H9 (cell line): ENCODE data around the gene GDAP1L1. TPM values are rescaled to one million over a fixed set of nuclear protein-coding genes. Genes with fewer than 3 reads are reported as not detected.
"Not testable (repeated sequence)": the region's sequence is repeated elsewhere in the genome, so short reads cannot be mapped to it uniquely, and the experiment has no call there.

ENCODE experiments used
- DNase-seq: peaks from one replicate; pipeline ENCODE4 v3.0.0-alpha.2; 2017
- H2AFZ ChIP-seq: one replicate; pipeline ENCODE4 v1.6.1; 2013; ENCODE audit warnings: mild to moderate bottlenecking, low read length, control low read depth, moderate library complexity
- H2AK5ac ChIP-seq: 2 replicates; pipeline ENCODE4 v1.6.1; 2013; ENCODE audit warnings: low read length, control low read depth, mixed read lengths; ENCODE audit not compliant: insufficient read length
- H2BK120ac ChIP-seq: one replicate; pipeline ENCODE4 v1.6.1; 2013; ENCODE audit warnings: low read depth, mild to moderate bottlenecking, low read length, control low read depth, inconsistent platforms; ENCODE audit not compliant: poor library complexity, severe bottlenecking
- H2BK12ac ChIP-seq: 2 replicates; pipeline ENCODE4 v1.6.1; 2013; ENCODE audit warnings: low read length, control low read depth, mixed read lengths, low read depth; ENCODE audit not compliant: insufficient read length
- H2BK15ac ChIP-seq: 2 replicates; pipeline ENCODE4 v1.6.1; 2013; ENCODE audit warnings: low read depth, low read length, control low read depth
- H2BK20ac ChIP-seq: one replicate; pipeline ENCODE4 v1.6.1; 2013; ENCODE audit warnings: low read depth, mild to moderate bottlenecking, low read length, control low read depth, inconsistent platforms; ENCODE audit not compliant: poor library complexity, severe bottlenecking
- H2BK5ac ChIP-seq: 2 replicates; pipeline ENCODE4 v1.6.1; 2013; ENCODE audit warnings: low read length, control low read depth, mixed read lengths; ENCODE audit not compliant: insufficient read length
- H3K14ac ChIP-seq: 2 replicates; pipeline ENCODE4 v1.6.1; 2013; ENCODE audit warnings: low read length, control low read depth; ENCODE audit not compliant: insufficient read depth
- H3K18ac ChIP-seq: 2 replicates; pipeline ENCODE4 v1.6.1; 2013; ENCODE audit warnings: low read depth, mild to moderate bottlenecking, mixed read lengths, low read length, control low read depth; ENCODE audit not compliant: insufficient read length
- H3K23ac ChIP-seq: 2 replicates; pipeline ENCODE4 v1.6.1; 2013; ENCODE audit warnings: low read length, control low read depth, mixed read lengths, low read depth; ENCODE audit not compliant: insufficient read length
- H3K23me2 ChIP-seq: 2 replicates; pipeline ENCODE4 v1.6.1; 2013; ENCODE audit warnings: low read depth, mild to moderate bottlenecking, mixed read lengths, low read length, control low read depth; ENCODE audit not compliant: insufficient read length, poor library complexity, severe bottlenecking
- H3K27ac ChIP-seq: 2 replicates; pipeline ENCODE4 v1.5.1; 2013; ENCODE audit warnings: low read length, control low read depth, mixed read lengths, low read depth; ENCODE audit not compliant: insufficient read length
- H3K27me3 ChIP-seq: 2 replicates; pipeline ENCODE4 v1.6.1; 2013; ENCODE audit warnings: low read length, control low read depth, inconsistent platforms; ENCODE audit not compliant: insufficient read depth
- H3K4ac ChIP-seq: 2 replicates; pipeline ENCODE4 v1.6.1; 2013; ENCODE audit warnings: low read depth, mild to moderate bottlenecking, control low read depth, inconsistent platforms, low read length, moderate library complexity
- H3K4me1 ChIP-seq: 2 replicates; pipeline ENCODE4 v1.6.1; 2013; ENCODE audit warnings: low read length, control low read depth, inconsistent platforms; ENCODE audit not compliant: insufficient read depth
- H3K4me2 ChIP-seq: 2 replicates; pipeline ENCODE4 v1.6.1; 2013; ENCODE audit warnings: low read length, control low read depth, mixed read lengths; ENCODE audit not compliant: insufficient read length, insufficient read depth
- H3K56ac ChIP-seq: 2 replicates; pipeline ENCODE4 v1.6.1; 2013; ENCODE audit warnings: low read depth, mild to moderate bottlenecking, mixed read lengths, low read length, control low read depth; ENCODE audit not compliant: insufficient read length
- H3K79me1 ChIP-seq: 2 replicates; pipeline ENCODE4 v1.6.1; 2013; ENCODE audit warnings: low read depth, mild to moderate bottlenecking, moderate library complexity, low read length, control low read depth, inconsistent platforms; ENCODE audit not compliant: insufficient read depth, poor library complexity, severe bottlenecking
- H3K79me2 ChIP-seq: 2 replicates; pipeline ENCODE4 v1.6.1; 2013; ENCODE audit warnings: low read length, control low read depth, inconsistent platforms; ENCODE audit not compliant: insufficient read depth
- H3K9ac ChIP-seq: 2 replicates; pipeline ENCODE4 v1.6.1; 2013; ENCODE audit warnings: low read length, control low read depth, mixed read lengths; ENCODE audit not compliant: insufficient read length; ENCODE audit errors: extremely low read depth
- H3K9me3 ChIP-seq: one replicate; pipeline ENCODE4 v1.6.1; 2013; ENCODE audit warnings: low read depth, low read length, inconsistent platforms; ENCODE audit not compliant: control insufficient read depth
- H3T11ph ChIP-seq: one replicate; pipeline ENCODE4 v1.6.1; 2013; ENCODE audit warnings: mild to moderate bottlenecking, low read length, control low read depth, inconsistent platforms
- H4K20me1 ChIP-seq: one replicate; pipeline ENCODE4 v1.6.1; 2013; ENCODE audit not compliant: control insufficient read depth, insufficient read length, insufficient read depth
- H4K5ac ChIP-seq: 2 replicates; pipeline ENCODE4 v1.6.1; 2013; ENCODE audit warnings: low read depth, mild to moderate bottlenecking, mixed read lengths, low read length, control low read depth; ENCODE audit not compliant: insufficient read length
- H4K8ac ChIP-seq: replicated peaks from 2 replicates; pipeline ENCODE4 v1.6.1; 2013; ENCODE audit warnings: low read length, control low read depth, mixed read lengths, low read depth; ENCODE audit not compliant: insufficient read length
- H4K91ac ChIP-seq: 2 replicates; pipeline ENCODE4 v1.6.1; 2013; ENCODE audit warnings: low read depth, mild to moderate bottlenecking, moderate library complexity, mixed read lengths, low read length, control low read depth; ENCODE audit not compliant: insufficient read length
- H3K27ac Mint-ChIP-seq, 3 experiments: 2 replicates in 2 of 3; 3 replicates in 1 of 3; pipeline ENCODE4 v1.8.0; 2020 to 2021; ENCODE audit warnings: mixed read lengths in 3 of 3, mild to moderate bottlenecking in 1 of 3, moderate library complexity in 1 of 3
- H3K27me3 Mint-ChIP-seq: 2 replicates; pipeline ENCODE4 v1.8.0; 2021; ENCODE audit warnings: low read depth, mild to moderate bottlenecking, moderate library complexity, mixed read lengths
- H3K36me3 Mint-ChIP-seq, 3 experiments: 2 replicates in 2 of 3; 3 replicates in 1 of 3; pipeline ENCODE4 v1.8.0; 2020 to 2021; ENCODE audit warnings: low read depth in 3 of 3, mixed read lengths in 3 of 3; ENCODE audit not compliant: insufficient read depth in 1 of 3
- H3K4me1 Mint-ChIP-seq, 2 experiments: 2 replicates each; pipeline ENCODE4 v1.8.0; 2020; ENCODE audit warnings: mixed read lengths in 2 of 2
- H3K4me3 Mint-ChIP-seq, 2 experiments: 2 replicates in 1 of 2; 3 replicates in 1 of 2; pipeline ENCODE4 v1.8.0; 2020 to 2021; ENCODE audit warnings: mild to moderate bottlenecking in 2 of 2, mixed read lengths in 2 of 2, moderate library complexity in 1 of 2
- H3K9me3 Mint-ChIP-seq, 2 experiments: 2 replicates in 1 of 2; 3 replicates in 1 of 2; pipeline ENCODE4 v1.8.0; 2020; ENCODE audit warnings: mild to moderate bottlenecking in 2 of 2, mixed read lengths in 2 of 2, moderate library complexity in 1 of 2
- WGBS: extraction: QIAGEN DNeasy Blood & Tissue Kit; methylation state at CpG from one replicate; pipeline ENCODE4 v1.1.7; 2013; ENCODE audit warnings: missing lambda C conversion rate, low lambda C conversion rate, mixed read lengths; ENCODE audit not compliant: insufficient read length; ENCODE audit errors: extremely low coverage; 5-methylcytosine and 5-hydroxymethylcytosine counted together
- total RNA-seq: library from RNA; stranded (reverse); gene quantifications from 2 replicates; pipeline ENCODE4 v1.2.1, GENCODE V29; 2021
- TF ChIP-seq, protein P1 (sequence below): fragments of 200-600 bp; sonication (generic); conservative IDR thresholded peaks from 3 replicates; pipeline ENCODE4 v1.8.0; 2021; ENCODE audit warnings: antibody characterized with exemption, mild to moderate bottlenecking

GDAP1L1 gene
- total RNA-seq, 1 experiment from 2014 or later, result 5.9 TPM

DNA sequence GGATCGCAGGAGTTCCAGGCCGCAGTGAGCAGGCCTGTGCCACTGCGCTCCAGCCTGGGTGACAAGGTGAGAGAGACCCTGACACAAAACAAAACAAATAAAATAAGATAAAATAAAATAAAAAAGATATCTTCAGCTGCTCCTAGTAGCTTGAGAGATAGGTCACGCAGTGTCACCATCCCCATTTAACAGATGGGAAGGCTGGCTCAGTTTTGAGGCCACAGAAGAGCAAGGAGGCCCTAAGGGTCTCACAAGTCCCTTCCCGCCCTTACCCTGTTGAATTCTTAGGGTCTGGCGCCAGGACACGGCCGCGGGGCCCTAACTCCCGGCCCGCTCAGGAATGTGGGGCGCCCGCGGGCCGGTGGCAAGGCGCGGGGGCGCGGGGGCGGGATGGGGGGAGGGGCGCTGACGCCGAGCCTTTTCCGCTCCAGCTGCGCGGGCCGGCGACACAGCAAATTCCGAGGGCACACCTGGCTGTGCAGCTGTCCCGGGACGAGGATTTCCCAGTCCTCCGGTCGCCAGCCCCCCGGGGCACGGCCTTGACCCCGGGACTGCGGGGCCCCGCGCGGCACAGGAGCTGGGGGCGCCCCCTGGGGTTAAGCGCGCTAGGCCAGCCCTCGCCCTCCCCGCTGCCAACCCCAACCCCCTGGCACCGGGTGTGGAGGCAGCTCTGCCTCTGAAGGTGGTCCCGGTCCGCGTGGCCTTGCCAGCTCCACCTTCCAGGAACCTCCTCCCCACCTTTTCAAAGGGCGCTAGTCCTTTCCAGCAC, 79.5 kb downstream of the GDAP1L1 start:
- Histone ChIP-seq H3K27ac (no peak overlapping the region), H3K9ac (no peak overlapping the region), H2BK5ac (no peak overlapping the region), H2BK120ac (no peak overlapping the region), H4K5ac (no peak overlapping the region), H3K9me3 (no peaks in the 10 kb centered on the region), H4K20me1 (no peaks in the 10 kb centered on the region), H3K14ac (no peak overlapping the region), H2BK20ac (no peak overlapping the region), H3K79me2 (no peaks in the 10 kb centered on the region), H2AK5ac (no peak overlapping the region), H4K8ac (no peak overlapping the region), H2BK12ac (no peak overlapping the region), H4K91ac (no peak overlapping the region), H3K56ac (no peak overlapping the region), H3K27me3 (no peaks in the 10 kb centered on the region), H3K79me1 (no peaks in the 10 kb centered on the region), H3K4me1 (no peaks in the 10 kb centered on the region; the same call in 1 of the 2 replicates), H3K23ac (no peak overlapping the region), H3K4ac (no peak overlapping the region), H2AFZ (no peak overlapping the region), H2BK15ac (no peak overlapping the region), H3K18ac (peak overlapping the region; percentile 31), H3K23me2 (no peaks in the 10 kb centered on the region), H3K4me2 (peak overlapping the region; percentile 38), H3T11ph (no peak overlapping the region)
- no CpG with 5 or more reads among the region's 50 CpGs for WGBS
- peaks cover 0 to 2% (median 0%) of the 10 kb centered on the region in 3 experiments; a peak in 1 of 7 replicates for H3K36me3 Mint-ChIP-seq
- H3K4me3 Mint-ChIP-seq, result no peak overlapping the region
- peaks cover 12 to 13% of the 10 kb centered on the region in 2 experiments for H3K4me1 Mint-ChIP-seq
- TF ChIP-seq, protein P1, sequence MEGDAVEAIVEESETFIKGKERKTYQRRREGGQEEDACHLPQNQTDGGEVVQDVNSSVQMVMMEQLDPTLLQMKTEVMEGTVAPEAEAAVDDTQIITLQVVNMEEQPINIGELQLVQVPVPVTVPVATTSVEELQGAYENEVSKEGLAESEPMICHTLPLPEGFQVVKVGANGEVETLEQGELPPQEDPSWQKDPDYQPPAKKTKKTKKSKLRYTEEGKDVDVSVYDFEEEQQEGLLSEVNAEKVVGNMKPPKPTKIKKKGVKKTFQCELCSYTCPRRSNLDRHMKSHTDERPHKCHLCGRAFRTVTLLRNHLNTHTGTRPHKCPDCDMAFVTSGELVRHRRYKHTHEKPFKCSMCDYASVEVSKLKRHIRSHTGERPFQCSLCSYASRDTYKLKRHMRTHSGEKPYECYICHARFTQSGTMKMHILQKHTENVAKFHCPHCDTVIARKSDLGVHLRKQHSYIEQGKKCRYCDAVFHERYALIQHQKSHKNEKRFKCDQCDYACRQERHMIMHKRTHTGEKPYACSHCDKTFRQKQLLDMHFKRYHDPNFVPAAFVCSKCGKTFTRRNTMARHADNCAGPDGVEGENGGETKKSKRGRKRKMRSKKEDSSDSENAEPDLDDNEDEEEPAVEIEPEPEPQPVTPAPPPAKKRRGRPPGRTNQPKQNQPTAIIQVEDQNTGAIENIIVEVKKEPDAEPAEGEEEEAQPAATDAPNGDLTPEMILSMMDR, result no peak
- H3K27me3 Mint-ChIP-seq, result peaks cover 2% of the 10 kb centered on the region
- DNase-seq, result peak; percentile 66
- H3K9me3 Mint-ChIP-seq, result peaks cover 2 to 3% of the 10 kb centered on the region in 2 experiments; a peak in 4 of 5 replicates
- H3K27ac Mint-ChIP-seq, result no peak overlapping the region

DNA sequence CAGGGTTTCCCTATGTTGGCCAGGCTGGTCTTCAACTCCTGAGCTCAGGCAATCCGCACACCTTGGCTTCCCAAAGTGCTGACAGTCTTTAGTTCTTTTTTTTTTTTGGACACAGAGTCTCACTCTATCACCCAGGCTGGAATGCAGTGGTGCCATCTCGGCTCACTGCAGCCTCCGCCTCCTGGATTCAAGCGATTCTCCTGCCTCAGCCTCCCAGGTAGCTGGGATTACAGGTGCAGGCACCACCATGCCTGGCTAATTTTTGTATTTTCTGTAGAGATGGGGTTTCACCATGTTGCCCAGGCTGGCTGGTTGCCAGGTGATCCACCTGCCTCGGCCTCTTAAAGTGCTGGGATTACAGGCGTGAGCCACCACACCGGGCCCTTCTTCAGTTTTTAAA, 80.6 kb downstream of the GDAP1L1 start:
- not testable (repeated sequence) for H3K56ac ChIP-seq, H4K5ac ChIP-seq, H3K4me1 ChIP-seq, H3K36me3 Mint-ChIP-seq, H3K79me2 ChIP-seq, H3K27ac Mint-ChIP-seq, H3K4me2 ChIP-seq, H3K14ac ChIP-seq, H3K27me3 Mint-ChIP-seq, H3K9me3 ChIP-seq, H2BK5ac ChIP-seq, H3K18ac ChIP-seq, H3K23me2 ChIP-seq, H2BK15ac ChIP-seq, H3K79me1 ChIP-seq, H3K4ac ChIP-seq, H3K9ac ChIP-seq, H2BK20ac ChIP-seq, H2AK5ac ChIP-seq, H2BK120ac ChIP-seq, H3T11ph ChIP-seq, DNase-seq, H2AFZ ChIP-seq, H4K20me1 ChIP-seq, H3K9me3 Mint-ChIP-seq, H4K91ac ChIP-seq, H2BK12ac ChIP-seq, H3K27ac ChIP-seq, H3K27me3 ChIP-seq, H3K23ac ChIP-seq, H3K4me3 Mint-ChIP-seq, H4K8ac ChIP-seq
- WGBS, result no CpG with 5 or more reads among the region's 7 CpGs
- H3K4me1 Mint-ChIP-seq, result peaks cover 12 to 13% of the 10 kb centered on the region in 2 experiments
